Glutamatergic neuron (in vitro differentiated cells): ENCODE measurements around the gene GRAMD2B. TPM values are rescaled to one million over a fixed set of nuclear protein-coding genes. Genes with fewer than 3 reads are reported as not detected.

Experiments
- DNase-seq: peaks from one replicate; pipeline ENCODE4 v3.0.0; 2022
- H3K27ac Mint-ChIP-seq: one replicate; pipeline ENCODE4 v1.8.0; 2020; ENCODE audit warnings: mild to moderate bottlenecking, mixed read lengths, inconsistent platforms; ENCODE audit not compliant: unreplicated experiment
- H3K27me3 Mint-ChIP-seq: one replicate; pipeline ENCODE4 v1.8.0; 2020; ENCODE audit warnings: mild to moderate bottlenecking, moderate library complexity, mixed read lengths, inconsistent platforms; ENCODE audit not compliant: unreplicated experiment
- H3K36me3 Mint-ChIP-seq: one replicate; pipeline ENCODE4 v1.8.0; 2020; ENCODE audit warnings: mild to moderate bottlenecking, mixed read lengths, inconsistent platforms; ENCODE audit not compliant: unreplicated experiment
- H3K4me1 Mint-ChIP-seq: one replicate; pipeline ENCODE4 v1.8.0; 2020; ENCODE audit warnings: mild to moderate bottlenecking, low read depth, mixed read lengths, inconsistent platforms; ENCODE audit not compliant: unreplicated experiment
- H3K4me3 Mint-ChIP-seq: one replicate; pipeline ENCODE4 v1.8.0; 2020; ENCODE audit warnings: mild to moderate bottlenecking, mixed read lengths, inconsistent platforms; ENCODE audit not compliant: unreplicated experiment
- H3K9me3 Mint-ChIP-seq: one replicate; pipeline ENCODE4 v1.8.0; 2020; ENCODE audit warnings: mild to moderate bottlenecking, moderate library complexity, mixed read lengths, inconsistent platforms; ENCODE audit not compliant: unreplicated experiment
- total RNA-seq: library from RNA; stranded (reverse); fragmentation: NEBNext Ultra II Directional; extraction: Animal tissue kit (Norgen Biotek cat#: 25700); gene quantifications from one replicate; pipeline ENCODE4 v1.2.1, GENCODE V29; 2021; ENCODE audit not compliant: unreplicated experiment
- TF ChIP-seq, protein P1 (sequence below): fragments of 200-600 bp; sonication (generic); IDR thresholded peaks from one replicate; pipeline ENCODE4 v1.5.0; 2021; ENCODE audit not compliant: partially characterized antibody, unreplicated experiment

Gene GRAMD2B
- total RNA-seq, 1 donor from 2014 or later = 0.69 TPM

- DNase-seq = no peak
- H3K27ac Mint-ChIP-seq = no peak overlapping the region
- no peaks in the 10 kb centered on the region for H3K4me1 Mint-ChIP-seq
- TF ChIP-seq, protein P1, sequence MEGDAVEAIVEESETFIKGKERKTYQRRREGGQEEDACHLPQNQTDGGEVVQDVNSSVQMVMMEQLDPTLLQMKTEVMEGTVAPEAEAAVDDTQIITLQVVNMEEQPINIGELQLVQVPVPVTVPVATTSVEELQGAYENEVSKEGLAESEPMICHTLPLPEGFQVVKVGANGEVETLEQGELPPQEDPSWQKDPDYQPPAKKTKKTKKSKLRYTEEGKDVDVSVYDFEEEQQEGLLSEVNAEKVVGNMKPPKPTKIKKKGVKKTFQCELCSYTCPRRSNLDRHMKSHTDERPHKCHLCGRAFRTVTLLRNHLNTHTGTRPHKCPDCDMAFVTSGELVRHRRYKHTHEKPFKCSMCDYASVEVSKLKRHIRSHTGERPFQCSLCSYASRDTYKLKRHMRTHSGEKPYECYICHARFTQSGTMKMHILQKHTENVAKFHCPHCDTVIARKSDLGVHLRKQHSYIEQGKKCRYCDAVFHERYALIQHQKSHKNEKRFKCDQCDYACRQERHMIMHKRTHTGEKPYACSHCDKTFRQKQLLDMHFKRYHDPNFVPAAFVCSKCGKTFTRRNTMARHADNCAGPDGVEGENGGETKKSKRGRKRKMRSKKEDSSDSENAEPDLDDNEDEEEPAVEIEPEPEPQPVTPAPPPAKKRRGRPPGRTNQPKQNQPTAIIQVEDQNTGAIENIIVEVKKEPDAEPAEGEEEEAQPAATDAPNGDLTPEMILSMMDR = no peak
- H3K9me3 Mint-ChIP-seq = no peaks in the 10 kb centered on the region
- no peaks in the 10 kb centered on the region for H3K27me3 Mint-ChIP-seq
- no peak overlapping the region for H3K4me3 Mint-ChIP-seq
- H3K36me3 Mint-ChIP-seq = no peaks in the 10 kb centered on the region
Measured at GRCh38 chr5:126454535-126454934, 31.3 kb downstream of the GRAMD2B start.

DNA sequence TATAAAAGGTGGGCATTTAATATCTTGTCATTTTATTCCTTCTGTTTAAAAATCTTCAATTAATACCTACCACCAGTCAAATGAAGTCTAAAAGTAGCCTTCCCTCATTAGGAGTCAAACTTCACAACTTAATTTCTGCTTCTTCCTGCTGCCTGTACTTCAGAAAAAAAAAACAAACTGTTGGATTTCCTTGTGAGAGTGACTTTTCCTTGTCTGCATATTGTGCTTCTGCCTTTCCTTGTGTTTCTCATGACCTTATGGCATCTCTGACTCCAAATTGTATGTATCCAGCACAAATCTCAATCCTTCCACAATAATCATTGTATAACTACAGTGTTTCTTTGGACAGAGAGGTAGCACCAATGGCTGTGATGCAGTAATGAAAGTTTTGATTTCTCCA is 32.1 kb downstream of the GRAMD2B start:
- H3K4me3 Mint-ChIP-seq = no peak overlapping the region

DNA sequence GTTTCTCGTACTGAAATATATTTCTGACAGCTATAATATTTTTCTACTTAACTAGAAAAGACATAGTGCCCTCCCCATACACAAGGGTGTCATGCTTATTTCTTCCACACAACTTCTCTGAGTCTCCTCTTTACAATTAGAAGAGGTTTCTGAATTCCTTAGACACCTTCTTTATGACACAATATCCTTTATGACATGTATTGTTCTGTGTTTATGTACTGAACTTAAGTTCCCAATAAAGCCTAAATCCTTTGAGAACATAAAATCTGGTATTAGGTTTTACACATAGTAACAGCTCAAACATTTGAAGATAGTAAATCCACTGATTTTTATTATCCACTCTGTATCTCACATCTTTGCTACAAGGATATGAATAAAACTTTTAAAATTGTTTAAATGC is 32.5 kb downstream of the GRAMD2B start:
- H3K9me3 Mint-ChIP-seq = no peaks in the 10 kb centered on the region
- DNase-seq = no peak
- no peaks in the 10 kb centered on the region for H3K4me1 Mint-ChIP-seq
- TF ChIP-seq, protein P1 = no peak
- H3K36me3 Mint-ChIP-seq = no peaks in the 10 kb centered on the region
- no peak overlapping the region for H3K27ac Mint-ChIP-seq
- no peak overlapping the region for H3K4me3 Mint-ChIP-seq
- no peaks in the 10 kb centered on the region for H3K27me3 Mint-ChIP-seq

More for the DNA sequence above, 32.1 kb downstream of the GRAMD2B start:
- H3K9me3 Mint-ChIP-seq = no peaks in the 10 kb centered on the region
- H3K27ac Mint-ChIP-seq = no peak overlapping the region
- no peak for DNase-seq
- no peaks in the 10 kb centered on the region for H3K27me3 Mint-ChIP-seq
- no peaks in the 10 kb centered on the region for H3K36me3 Mint-ChIP-seq
- no peaks in the 10 kb centered on the region for H3K4me1 Mint-ChIP-seq
- TF ChIP-seq, protein P1 = no peak

- DNase-seq = no peak
- H3K27me3 Mint-ChIP-seq = no peaks in the 10 kb centered on the region
- no peak overlapping the region for H3K27ac Mint-ChIP-seq
- no peaks in the 10 kb centered on the region for H3K4me1 Mint-ChIP-seq
- TF ChIP-seq, protein P1 = no peak
- H3K4me3 Mint-ChIP-seq = no peak overlapping the region
- no peaks in the 10 kb centered on the region for H3K9me3 Mint-ChIP-seq
- no peaks in the 10 kb centered on the region for H3K36me3 Mint-ChIP-seq
Measured at GRCh38 chr5:126456217-126456820, 33.1 kb downstream of the GRAMD2B start.

- Mint-ChIP-seq H3K9me3 (no peaks in the 10 kb centered on the region), H3K4me1 (no peaks in the 10 kb centered on the region), H3K27me3 (peaks cover 2% of the 10 kb centered on the region), H3K4me3 (no peak overlapping the region), H3K36me3 (no peaks in the 10 kb centered on the region), H3K27ac (no peak overlapping the region)
- TF ChIP-seq, protein P1 = no peak
- DNase-seq = no peak
Measured at GRCh38 chr5:126460459-126460858, 37.2 kb downstream of the GRAMD2B start.
